ENCODE measurements around the gene ZSWIM3. TPM values are rescaled to one million over a fixed set of nuclear protein-coding genes. Genes with fewer than 3 reads are reported as not detected.
A peak's percentile ranks its signal among the peaks of the same experiment; 100 is the strongest.
"Not testable (repeated sequence)": the region's sequence is repeated elsewhere in the genome, so short reads cannot be mapped to it uniquely, and the experiment has no call there.

ZSWIM3 gene
- total RNA-seq, 2 donors from 2014 or later = 7.1 to 7.6 TPM

GRCh38 chr20:45826381-45827019, 30.9 kb upstream of the ZSWIM3 start:
- H3K27ac Mint-ChIP-seq = no peak overlapping the region
- no peaks in the 10 kb centered on the region for H3K36me3 Mint-ChIP-seq (ENCODE audit: low read depth)
- peaks cover 8% of the 10 kb centered on the region for H3K4me1 Mint-ChIP-seq
- peaks cover 16% of the 10 kb centered on the region for H3K27me3 Mint-ChIP-seq
- no peaks in the 10 kb centered on the region for H3K9me3 Mint-ChIP-seq
- ATAC-seq (replicated peaks) = no peak
- H3K4me3 Mint-ChIP-seq = no peak overlapping the region

- ATAC-seq (replicated peaks) = no peak
- Mint-ChIP-seq H3K27ac (no peak within 1 kb of the TSS), H3K4me3 (no peak within 1 kb of the TSS), H3K4me1 (peaks cover 8% of the 10 kb centered on the region), H3K9me3 (no peaks in the 10 kb centered on the region), H3K36me3 (ENCODE audit: low read depth) (no peaks in the 10 kb centered on the region), H3K27me3 (peaks cover 12% of the 10 kb centered on the region)
Measured at GRCh38 chr20:45827030-45827652, 30.3 kb upstream of the ZSWIM3 start, which contains the start of gene TNNC2. Gene TNNC2 (minus strand): TSS chr20:45827312. CDS start chr20:45827248, 64 bp downstream.

- Mint-ChIP-seq H3K4me1 (peaks cover 8% of the 10 kb centered on the region), H3K27me3 (peaks cover 9% of the 10 kb centered on the region), H3K9me3 (no peaks in the 10 kb centered on the region), H3K36me3 (ENCODE audit: low read depth) (no peaks in the 10 kb centered on the region), H3K4me3 (no peak overlapping the region), H3K27ac (no peak overlapping the region)
- no peak for ATAC-seq (replicated peaks)
Measured at GRCh38 chr20:45827712-45828111, 29.7 kb upstream of the ZSWIM3 start.

- Mint-ChIP-seq H3K36me3 (ENCODE audit: low read depth) (no peaks in the 10 kb centered on the region), H3K4me3 (no peak overlapping the region), H3K9me3 (no peaks in the 10 kb centered on the region), H3K27ac (no peak overlapping the region), H3K27me3 (peaks cover 9% of the 10 kb centered on the region), H3K4me1 (peaks cover 15% of the 10 kb centered on the region)
- ATAC-seq (replicated peaks) = no peak
Measured at GRCh38 chr20:45828589-45828988, 28.8 kb upstream of the ZSWIM3 start.

- not testable (repeated sequence) for H3K4me3 Mint-ChIP-seq; H3K4me1 Mint-ChIP-seq; ATAC-seq (replicated peaks); H3K27me3 Mint-ChIP-seq; H3K27ac Mint-ChIP-seq; H3K9me3 Mint-ChIP-seq; H3K36me3 Mint-ChIP-seq (ENCODE audit: low read depth)
Measured at GRCh38 chr20:45829673-45830106, 27.7 kb upstream of the ZSWIM3 start.

- H3K4me3 Mint-ChIP-seq = peak overlapping the region; percentile 84
- peaks cover 7% of the 10 kb centered on the region for H3K4me1 Mint-ChIP-seq
- H3K36me3 Mint-ChIP-seq (ENCODE audit: low read depth) = no peaks in the 10 kb centered on the region
- peak overlapping the region; percentile 63 for H3K27ac Mint-ChIP-seq
- ATAC-seq (replicated peaks) = no peak
- H3K9me3 Mint-ChIP-seq = no peaks in the 10 kb centered on the region
- H3K27me3 Mint-ChIP-seq = no peaks in the 10 kb centered on the region
Measured at GRCh38 chr20:45832619-45833018, 24.8 kb upstream of the ZSWIM3 start.

- no peaks in the 10 kb centered on the region for H3K9me3 Mint-ChIP-seq
- peaks cover 7% of the 10 kb centered on the region for H3K4me1 Mint-ChIP-seq
- H3K4me3 Mint-ChIP-seq = peak within 1 kb of the TSS; percentile 84
- H3K27me3 Mint-ChIP-seq = no peaks in the 10 kb centered on the region
- ATAC-seq (replicated peaks) = peak; percentile 73
- peak within 1 kb of the TSS; percentile 63 for H3K27ac Mint-ChIP-seq
- H3K36me3 Mint-ChIP-seq (ENCODE audit: low read depth) = no peaks in the 10 kb centered on the region
Measured at GRCh38 chr20:45833030-45833882, 24.2 kb upstream of the ZSWIM3 start, which contains the start of gene SNX21. Gene SNX21 (plus strand): TSS chr20:45833799. CDS start chr20:45833920, 121 bp downstream.

GRCh38 chr20:45833883-45834796, 23.3 kb upstream of the ZSWIM3 start:
- Mint-ChIP-seq H3K4me3 (peak overlapping the region; percentile 84), H3K4me1 (peaks cover 7% of the 10 kb centered on the region), H3K27ac (no peak overlapping the region), H3K27me3 (no peaks in the 10 kb centered on the region), H3K9me3 (no peaks in the 10 kb centered on the region), H3K36me3 (ENCODE audit: low read depth) (no peaks in the 10 kb centered on the region)
- ATAC-seq (replicated peaks) = peak; percentile 89

- no peaks in the 10 kb centered on the region for H3K36me3 Mint-ChIP-seq (ENCODE audit: low read depth)
- peak overlapping the region; percentile 43 for H3K4me3 Mint-ChIP-seq
- ATAC-seq (replicated peaks) = no peak
- H3K4me1 Mint-ChIP-seq = peaks cover 7% of the 10 kb centered on the region
- no peaks in the 10 kb centered on the region for H3K9me3 Mint-ChIP-seq
- H3K27me3 Mint-ChIP-seq = no peaks in the 10 kb centered on the region
- no peak overlapping the region for H3K27ac Mint-ChIP-seq
Measured at GRCh38 chr20:45834797-45835161, 22.6 kb upstream of the ZSWIM3 start.

- Mint-ChIP-seq H3K4me1 (peaks cover 7% of the 10 kb centered on the region), H3K27ac (no peak overlapping the region), H3K27me3 (no peaks in the 10 kb centered on the region), H3K4me3 (no peak overlapping the region), H3K9me3 (no peaks in the 10 kb centered on the region), H3K36me3 (ENCODE audit: low read depth) (no peaks in the 10 kb centered on the region)
- no peak for ATAC-seq (replicated peaks)
Measured at GRCh38 chr20:45835329-45835765, 22.1 kb upstream of the ZSWIM3 start.

- no peaks in the 10 kb centered on the region for H3K27me3 Mint-ChIP-seq
- no peak for ATAC-seq (replicated peaks)
- no peak overlapping the region for H3K4me3 Mint-ChIP-seq
Measured at GRCh38 chr20:45835825-45836224, 21.6 kb upstream of the ZSWIM3 start.

GRCh38 chr20:45836841-45837240, 20.6 kb upstream of the ZSWIM3 start:
- Mint-ChIP-seq H3K36me3 (ENCODE audit: low read depth) (no peaks in the 10 kb centered on the region), H3K4me3 (no peak overlapping the region), H3K27ac (no peak overlapping the region), H3K27me3 (no peaks in the 10 kb centered on the region), H3K9me3 (no peaks in the 10 kb centered on the region), H3K4me1 (peaks cover 7% of the 10 kb centered on the region)
- ATAC-seq (replicated peaks) = no peak

More at GRCh38 chr20:45835825-45836224, 21.6 kb upstream of the ZSWIM3 start:
- H3K9me3 Mint-ChIP-seq = no peaks in the 10 kb centered on the region
- no peaks in the 10 kb centered on the region for H3K36me3 Mint-ChIP-seq (ENCODE audit: low read depth)
- no peak overlapping the region for H3K27ac Mint-ChIP-seq
- peaks cover 7% of the 10 kb centered on the region for H3K4me1 Mint-ChIP-seq

- no peak for ATAC-seq (replicated peaks)
- Mint-ChIP-seq H3K27ac (no peak overlapping the region), H3K4me1 (no peaks in the 10 kb centered on the region), H3K9me3 (no peaks in the 10 kb centered on the region), H3K36me3 (ENCODE audit: low read depth) (peaks cover 30% of the 10 kb centered on the region), H3K4me3 (no peak overlapping the region), H3K27me3 (no peaks in the 10 kb centered on the region)
Measured at GRCh38 chr20:45840700-45841198, 16.7 kb upstream of the ZSWIM3 start.

Data from activated T-helper 17 cell treated with anti-CD3 and anti-CD28 coated beads, Interleukin-2, amount 50 U/mL, for 72 hours (primary cell).